EL (cell line): ENCODE data around the gene BZW2.

ENCODE experiments used
- DNase-seq: peaks from one replicate; pipeline ENCODE4 v3.0.0-alpha.2; 2016

The BZW2 gene

GRCh38 chr7:16755397-16755796 lies 109.4 kb downstream of the BZW2 start:
- DNase-seq, result peak; percentile 21
